GM12875 (cell line): ENCODE measurements around the gene LAMP2.
"Not testable (repeated sequence)": the region's sequence is repeated elsewhere in the genome, so short reads cannot be mapped to it uniquely, and the experiment has no call there.

ENCODE experiments used
- H3K4me3 ChIP-seq: one replicate; pipeline ENCODE4 v1.5.1; 2011; ENCODE audit warnings: low read depth, low read length, control low read depth
- CTCF ChIP-seq: IDR thresholded peaks from 2 replicates; pipeline ENCODE4 v1.5.1; 2011; ENCODE audit warnings: low read depth, mild to moderate bottlenecking, control low read depth, inconsistent platforms, low read length, moderate library complexity, borderline replicate concordance; ENCODE audit not compliant: insufficient read depth

The LAMP2 gene

GRCh38 chrX:120499301-120500072, 30.4 kb upstream of the LAMP2 start:
- no peak for TF ChIP-seq CTCF
- no peak overlapping the region for H3K4me3 ChIP-seq

GRCh38 chrX:120490119-120490518, 21.0 kb upstream of the LAMP2 start:
- H3K4me3 ChIP-seq, result not testable (repeated sequence)

- H3K4me3 ChIP-seq, result no peak overlapping the region
Observed at GRCh38 chrX:120486786-120487185, 17.7 kb upstream of the LAMP2 start.

GRCh38 chrX:120485638-120486520, 16.8 kb upstream of the LAMP2 start:
- peak; percentile 28; the same call in 1 of the 2 replicates for TF ChIP-seq CTCF
- H3K4me3 ChIP-seq, result peak overlapping the region; percentile 44

More at GRCh38 chrX:120486786-120487185, 17.7 kb upstream of the LAMP2 start:
- TF ChIP-seq CTCF, result no peak

- no peak for TF ChIP-seq CTCF
- H3K4me3 ChIP-seq, result no peak overlapping the region
Observed at GRCh38 chrX:120485315-120485637, 16.2 kb upstream of the LAMP2 start.

GRCh38 chrX:120477453-120477852, 8.4 kb upstream of the LAMP2 start:
- no peak for TF ChIP-seq CTCF
- H3K4me3 ChIP-seq, result no peak overlapping the region

GRCh38 chrX:120476714-120477113, 7.6 kb upstream of the LAMP2 start:
- TF ChIP-seq CTCF, result no peak
- H3K4me3 ChIP-seq, result no peak overlapping the region
